Measurements from ENCODE around the gene NF2. TPM values are rescaled to one million over a fixed set of nuclear protein-coding genes. Genes with fewer than 3 reads are reported as not detected.

NF2 gene
- total and polyA plus RNA-seq, 2 of the 8 experiments (the other 6 are each of a cell fraction or from before 2014, with no cell fraction given): 17.6 to 53.6 TPM

GRCh38 chr22:29570456-29570855, 33.0 kb upstream of the NF2 start:
- Histone ChIP-seq H3K27me3 (replicated peaks in 1 of 4; ENCODE audit: control insufficient read depth in 3 of 4, extremely low read depth in 1 of 4, insufficient read depth in 3 of 4, low read length in 3 of 4) (no peaks in the 10 kb centered on the region), H3K56ac (replicated peaks; ENCODE audit: insufficient read length, low read depth, low read length) (no peak overlapping the region), H2BK12ac (ENCODE audit: low read depth, low read length) (no peak overlapping the region), H3K79me1 (ENCODE audit: low read depth, low read length) (no peaks in the 10 kb centered on the region; the same call in 1 of the 2 replicates), H2AFZ (ENCODE audit: low read length) (no peak overlapping the region), H2BK5ac (ENCODE audit: low read depth, low read length) (no peak overlapping the region), H3K9ac (replicated peaks in 1 of 4; ENCODE audit: extremely low read depth in 1 of 4, low read depth in 3 of 4, low read length in 3 of 4) (no peak overlapping the region), H3K36me3 (ENCODE audit: control insufficient read depth in 2 of 4, insufficient read depth in 4 of 4, low read length in 3 of 4) (peaks cover 6 to 42% (median 30%) of the 10 kb centered on the region in 4 experiments), H3K14ac (ENCODE audit: insufficient read length) (no peak overlapping the region), H3K23me2 (ENCODE audit: low read depth, low read length) (no peaks in the 10 kb centered on the region), H3K23ac (ENCODE audit: insufficient read length) (no peak overlapping the region), H4K5ac (ENCODE audit: insufficient read length, low read depth, low read length) (no peak overlapping the region), H3K4me1 (replicated peaks in 1 of 4; ENCODE audit: control insufficient read depth in 3 of 4, insufficient read depth in 4 of 4, low read length in 3 of 4) (no peaks in the 10 kb centered on the region), H3K4me2 (ENCODE audit: insufficient read depth in 1 of 2, low read depth in 2 of 2, low read length in 2 of 2) (no peak overlapping the region), H2BK15ac (ENCODE audit: low read length) (no peak overlapping the region), H3K27ac (ENCODE audit: low read depth, low read length) (no peak overlapping the region), H4K8ac (ENCODE audit: extremely low read depth, insufficient read depth, low read length) (no peak overlapping the region), H2BK120ac (replicated peaks; ENCODE audit: low read depth, low read length) (no peak overlapping the region), H3K18ac (ENCODE audit: extremely low read depth, low read length) (no peak overlapping the region), H3K79me2 (ENCODE audit: control insufficient read depth in 1 of 2, insufficient read depth in 2 of 2, low read length in 2 of 2) (no peaks in the 10 kb centered on the region), H4K91ac (replicated peaks; ENCODE audit: insufficient read length, low read length) (no peak overlapping the region), H2AK5ac (ENCODE audit: low read depth, low read length) (no peak overlapping the region), H4K20me1 (replicated peaks in 1 of 2; ENCODE audit: control insufficient read depth in 1 of 2, insufficient read depth in 2 of 2, low read length in 2 of 2) (peaks cover 0 to 12% of the 10 kb centered on the region in 2 experiments), H3K4me3 (ENCODE audit: extremely low read depth in 1 of 4, insufficient read depth in 2 of 4, low read depth in 3 of 4, low read length in 4 of 4) (no peak overlapping the region), H2BK20ac (ENCODE audit: low read length) (no peak overlapping the region), H3K9me3 (ENCODE audit: insufficient read depth in 2 of 2, low read depth in 1 of 2, low read length in 1 of 2) (no peaks in the 10 kb centered on the region), H3K4ac (replicated peaks; ENCODE audit: insufficient read length, low read depth, low read length) (no peak overlapping the region)
- ChIA-PET CTCF (ENCODE audit: partially characterized antibody) (no interaction called here), POLR2A (ENCODE audit: partially characterized antibody) (interaction anchor here (1.6 to 3.2 kb wide), 4 partner anchors 9 to 16 kb away, joined by 7 to 21 read pairs (median 10); partner anchors contain the start of genes NIPSNAP1 and THOC5)
- FAIRE-seq: no peak
- TF ChIP-seq FOSL1 (IDR thresholded peaks at IDR 0.05; ENCODE audit: insufficient read depth, low read depth, low read length): no peak
- TF ChIP-seq TAF1 (IDR thresholded peaks at IDR 0.05; ENCODE audit: low read depth, low read length): no peak
- TF ChIP-seq GABPA (IDR thresholded peaks at IDR 0.05; ENCODE audit: borderline replicate concordance, insufficient read depth, low read length): no peak
- no peak for TF ChIP-seq TCF12 (IDR thresholded peaks at IDR 0.05; ENCODE audit: low read depth, low read length)
- TF ChIP-seq KDM5A (IDR thresholded peaks at IDR 0.05; ENCODE audit: low read length): no peak
- TF ChIP-seq BACH1 (IDR thresholded peaks at IDR 0.05; ENCODE audit: low read length): no peak
- DNase-seq (ENCODE audit: low read depth in 1 of 2, low spot score in 2 of 2): no peak
- 88% methylated on average over 5 of the region's 7 CpGs; no CpG with 5 or more reads in 1 of the 2 experiments for WGBS, 2 experiments (ENCODE audit: extremely low coverage in 1 of 2, insufficient coverage in 1 of 2, insufficient read length in 1 of 2, insufficient replicate concordance in 2 of 2, low coverage in 1 of 2, low lambda C conversion rate in 2 of 2, missing lambda C conversion rate in 1 of 2)
